DMS 273 (cell line): ENCODE measurements around the gene PIWIL4.

Experiments
- DNase-seq: peaks from one replicate; lab custom pipeline; 2025; ENCODE audit not compliant: unreplicated experiment; lab: John Stamatoyannopoulos, UW

PIWIL4 gene

GRCh38 chr11:94661444-94661843 is 94.3 kb downstream of the PIWIL4 start:
- DNase-seq = no peak

- no peak for DNase-seq
These were observed 95.1 kb downstream of the PIWIL4 start for GRCh38 chr11:94662065-94662779.

- DNase-seq = no peak
These were observed 95.8 kb downstream of the PIWIL4 start for GRCh38 chr11:94662846-94663390.

GRCh38 chr11:94664346-94664745 is 97.2 kb downstream of the PIWIL4 start:
- DNase-seq = no peak

- no peak for DNase-seq
These were observed 98.0 kb downstream of the PIWIL4 start for GRCh38 chr11:94665116-94665659.

- DNase-seq = no peak
These were observed 99.9 kb downstream of the PIWIL4 start for GRCh38 chr11:94666792-94667721.

- DNase-seq = no peak
These were observed 101.1 kb downstream of the PIWIL4 start for GRCh38 chr11:94668212-94668793.

- no peak for DNase-seq
These were observed 101.9 kb downstream of the PIWIL4 start for GRCh38 chr11:94669023-94669422.
